CD1c-positive myeloid dendritic cell (primary cell): Measurements from ENCODE around the gene SMAD7.
A peak's percentile ranks its signal among the peaks of the same experiment; 100 is the strongest.

ENCODE experiments used
- DNase-seq: peaks from one replicate; pipeline ENCODE4 v3.0.0-alpha.2; 2016; ENCODE audit errors: extremely low spot score

The SMAD7 gene

DNA sequence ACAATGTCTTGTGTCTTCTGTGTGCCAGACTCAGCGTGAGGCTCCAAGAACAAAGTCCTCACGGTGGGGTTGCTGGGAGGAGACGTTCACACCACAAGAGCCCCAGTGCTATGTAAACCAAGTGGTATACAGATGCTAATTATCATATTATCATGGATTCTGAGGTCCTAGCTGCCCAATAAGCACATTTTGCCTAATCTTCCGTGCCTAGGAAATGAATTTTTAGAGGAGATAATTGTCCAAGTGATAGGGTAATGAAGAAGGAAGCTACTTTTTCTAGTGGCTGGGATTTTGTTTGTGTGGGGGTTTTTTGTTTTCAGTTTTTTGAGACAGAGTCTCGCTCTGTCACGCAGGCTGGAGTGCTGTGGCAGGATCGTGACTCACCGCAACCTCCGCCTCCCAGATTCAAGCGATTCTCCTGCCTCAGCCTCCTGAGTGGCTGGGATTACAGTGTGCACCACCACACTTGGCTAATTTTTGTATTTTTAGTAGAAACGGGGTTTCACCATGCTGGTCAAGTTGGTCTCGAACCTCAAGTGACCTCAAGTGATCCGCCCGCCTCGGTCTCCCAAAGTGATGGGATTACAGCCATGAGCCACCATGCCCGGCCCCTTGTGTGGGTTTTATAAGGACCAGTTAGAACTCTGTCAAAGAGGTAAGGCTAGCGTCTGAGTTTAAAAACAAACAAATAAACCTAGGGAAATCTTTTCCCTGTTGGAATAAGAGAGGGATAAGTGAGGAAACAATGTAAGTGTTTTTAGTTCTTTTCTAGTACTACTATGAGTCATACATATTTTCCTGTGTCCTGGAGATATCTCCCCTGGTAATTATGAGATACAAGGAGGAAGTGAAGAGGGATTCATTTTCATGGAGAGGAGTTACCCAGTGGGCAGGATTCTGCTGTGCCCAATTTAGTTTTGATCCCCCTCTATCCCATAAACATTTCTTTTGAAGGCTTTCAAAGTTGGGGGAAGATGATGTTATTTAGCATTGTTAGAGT, 9.5 kb upstream of the SMAD7 start:
- no peak for DNase-seq

DNA sequence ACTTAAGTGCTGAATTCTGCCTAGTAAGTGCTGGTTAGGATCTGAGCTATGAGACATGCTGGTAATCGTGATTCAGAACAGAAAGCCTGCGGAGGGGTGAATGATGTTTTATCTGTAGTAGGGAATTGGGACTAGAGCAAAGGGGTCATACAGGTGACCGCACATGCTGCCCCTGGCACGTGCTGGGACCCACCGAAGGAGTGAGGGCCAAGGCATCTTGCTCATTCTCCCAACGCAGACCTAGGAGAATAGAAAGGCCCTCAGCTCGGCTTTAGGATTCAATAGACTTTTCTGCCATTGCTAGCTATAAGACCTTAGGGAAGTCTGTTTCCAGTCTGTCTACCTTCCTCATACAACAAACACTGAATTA, 8.8 kb upstream of the SMAD7 start:
- DNase-seq = no peak

DNA sequence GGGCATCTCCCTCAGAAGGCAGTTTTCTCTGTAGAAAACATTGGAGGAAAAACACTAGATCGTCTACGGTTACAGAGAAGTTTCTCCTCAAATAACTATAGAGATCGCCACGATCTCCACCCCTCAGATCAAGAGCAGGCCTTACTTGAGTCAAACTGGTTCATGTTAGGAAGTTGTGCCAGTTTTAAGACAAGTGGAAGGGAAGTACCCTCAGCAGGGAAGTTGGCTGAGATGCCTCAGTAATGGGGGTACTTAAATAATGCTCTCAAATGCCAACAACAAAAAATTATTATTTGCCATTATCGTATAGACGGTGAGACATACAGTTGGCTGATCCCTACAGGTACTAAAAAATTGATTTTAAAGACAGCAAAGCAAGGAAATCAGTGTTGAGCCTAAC, 8.2 kb upstream of the SMAD7 start:
- no peak for DNase-seq

DNA sequence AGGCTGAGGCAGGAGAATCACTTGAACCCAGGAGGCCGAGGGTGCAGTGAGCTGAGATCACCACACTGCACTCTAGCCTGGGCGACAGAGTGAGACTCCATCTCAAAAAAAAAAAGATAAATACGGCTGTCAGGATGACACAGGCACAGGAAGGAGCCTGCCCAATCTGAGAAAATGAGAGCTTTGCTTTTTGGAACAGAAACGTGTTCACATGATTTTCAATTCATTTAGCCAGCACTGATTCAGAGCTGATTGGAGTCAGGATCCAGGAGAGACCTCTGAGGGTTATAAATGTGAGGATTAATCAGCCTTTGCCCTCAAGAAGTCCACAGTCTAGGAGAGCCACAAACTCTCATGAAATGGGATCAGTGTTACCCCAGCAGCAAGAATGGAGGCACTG, 6.9 kb upstream of the SMAD7 start:
- no peak for DNase-seq

DNA sequence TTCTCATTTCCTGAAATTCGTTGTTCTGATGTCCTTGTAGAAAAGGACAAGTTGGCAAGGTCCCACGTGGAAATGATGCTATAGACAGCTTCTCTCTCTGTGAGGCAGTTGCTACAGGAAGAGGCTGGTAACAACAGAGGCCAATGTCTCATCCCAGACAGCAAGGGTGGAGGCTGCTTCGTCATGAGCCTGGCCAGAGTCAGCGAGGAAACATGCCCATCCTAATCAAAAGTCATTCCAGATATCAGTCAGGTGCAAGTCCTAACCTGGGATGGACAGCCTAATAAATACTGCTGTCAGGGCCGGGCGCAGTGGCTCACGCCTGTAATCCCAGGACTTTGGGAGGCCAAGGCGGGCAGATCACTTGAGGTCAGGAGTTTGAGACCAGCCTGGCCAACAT, 6.4 kb upstream of the SMAD7 start:
- no peak for DNase-seq

DNA sequence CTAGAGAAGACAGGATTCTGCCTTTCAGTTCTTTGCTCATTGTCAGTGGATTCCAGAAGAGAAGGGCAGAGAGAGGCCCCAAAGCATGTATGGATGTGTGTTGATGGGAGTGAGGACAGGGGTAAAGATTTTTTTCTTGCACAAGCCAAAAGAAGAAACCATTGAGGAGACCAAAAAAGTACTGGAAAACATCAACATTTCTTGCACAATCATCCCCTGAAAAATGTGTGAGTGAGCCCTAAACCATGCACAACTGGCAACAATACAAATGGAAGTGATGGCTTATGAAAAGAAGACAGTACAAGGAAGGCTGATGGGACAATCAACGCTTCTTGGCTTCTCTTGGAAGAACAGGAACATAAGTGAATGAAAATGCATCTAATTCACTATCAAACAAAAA, 5.6 kb upstream of the SMAD7 start:
- DNase-seq = no peak

DNA sequence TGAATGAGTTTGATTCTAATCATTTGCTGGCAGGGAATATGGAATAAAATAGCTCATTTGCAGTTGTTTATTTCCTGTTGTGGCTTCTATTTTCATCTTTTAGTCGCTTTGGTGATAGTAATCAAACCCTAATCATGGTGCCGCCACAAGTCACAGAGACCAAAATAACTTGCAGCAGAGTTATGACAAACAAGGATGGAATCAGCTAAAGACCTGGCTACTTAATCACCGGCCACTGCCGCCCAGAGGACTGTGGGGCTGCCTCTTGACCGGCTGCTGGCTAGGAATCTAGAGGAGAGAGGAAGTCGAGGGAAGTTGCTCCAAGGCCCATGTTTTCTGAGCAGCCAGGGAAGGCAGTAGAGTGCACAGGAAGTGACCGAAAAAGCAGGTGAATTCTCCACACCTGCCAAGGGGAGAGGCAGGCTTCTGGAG, 5.1 kb upstream of the SMAD7 start:
- no peak for DNase-seq

DNA sequence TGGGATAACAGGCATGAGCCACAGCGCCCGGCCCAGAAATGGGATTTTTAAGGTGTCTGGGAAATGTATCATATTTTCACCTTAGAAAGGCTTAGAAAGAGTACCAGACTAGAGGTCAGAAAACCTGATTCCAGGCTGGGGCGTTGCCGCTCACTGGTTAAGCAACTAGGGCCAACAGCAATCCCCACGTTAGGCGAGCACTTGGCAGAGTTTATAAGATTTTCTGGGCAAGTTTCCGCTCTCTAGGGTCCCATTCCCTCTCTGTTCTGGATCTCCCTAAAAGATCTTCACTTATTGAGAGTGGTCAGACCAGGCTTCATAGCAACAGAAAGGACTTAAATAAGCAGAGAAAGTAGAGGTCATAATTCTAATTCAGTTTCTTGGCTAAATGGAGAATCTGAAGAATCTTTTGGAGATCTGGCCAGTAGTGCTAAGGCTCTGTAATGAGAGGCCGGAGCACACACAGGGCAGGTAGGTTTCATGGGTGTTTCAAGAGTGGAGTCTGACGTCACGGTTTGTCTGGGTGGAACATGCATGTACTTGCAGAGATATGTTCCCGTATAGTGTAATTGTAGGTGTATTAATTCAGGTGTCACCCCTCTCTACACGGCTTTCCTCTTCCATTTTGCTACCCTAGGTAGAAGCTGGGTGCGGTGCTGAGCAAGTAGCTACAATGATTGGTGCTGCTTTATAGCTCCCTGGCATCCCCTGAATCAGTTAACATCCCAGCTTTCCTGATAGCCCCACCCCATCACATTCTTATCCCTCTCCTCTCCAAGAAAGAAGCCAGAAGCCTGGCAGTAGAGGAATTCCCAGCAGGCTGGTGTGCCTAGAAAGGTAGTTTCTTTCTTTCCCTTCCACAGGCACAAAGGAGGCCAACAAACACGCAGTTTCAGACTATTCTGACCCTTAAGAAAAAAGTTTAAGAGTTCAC, 4.4 kb upstream of the SMAD7 start:
- no peak for DNase-seq

DNA sequence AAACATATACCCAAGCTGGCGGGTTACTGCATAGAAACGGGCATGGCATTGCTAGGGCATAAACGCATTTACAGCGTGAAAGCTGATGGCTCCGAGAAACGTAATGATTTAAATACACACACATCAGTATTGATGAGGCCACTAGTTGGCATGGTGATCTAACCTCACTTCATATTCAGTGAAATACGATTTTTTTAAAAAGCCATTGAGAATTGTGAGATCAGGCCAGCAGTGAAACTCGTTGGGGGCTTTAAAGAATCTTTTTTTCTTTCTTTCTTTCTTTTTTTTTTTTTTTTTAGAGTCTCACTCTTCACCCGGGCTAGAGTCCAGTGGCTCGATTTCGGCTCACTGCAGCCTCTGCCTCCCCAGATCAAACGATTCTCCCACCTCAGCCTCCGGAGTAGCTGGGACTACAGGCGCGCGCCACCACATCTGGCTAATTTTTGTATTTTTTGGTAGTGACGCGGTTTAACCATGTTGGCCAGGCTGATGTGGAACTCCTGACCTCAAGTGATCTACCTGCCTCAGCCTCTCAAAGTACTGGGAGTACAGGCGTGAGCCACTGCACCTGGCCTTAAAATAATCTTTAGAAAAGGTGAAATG, 2.4 kb upstream of the SMAD7 start:
- peak; percentile 45 for DNase-seq

DNA sequence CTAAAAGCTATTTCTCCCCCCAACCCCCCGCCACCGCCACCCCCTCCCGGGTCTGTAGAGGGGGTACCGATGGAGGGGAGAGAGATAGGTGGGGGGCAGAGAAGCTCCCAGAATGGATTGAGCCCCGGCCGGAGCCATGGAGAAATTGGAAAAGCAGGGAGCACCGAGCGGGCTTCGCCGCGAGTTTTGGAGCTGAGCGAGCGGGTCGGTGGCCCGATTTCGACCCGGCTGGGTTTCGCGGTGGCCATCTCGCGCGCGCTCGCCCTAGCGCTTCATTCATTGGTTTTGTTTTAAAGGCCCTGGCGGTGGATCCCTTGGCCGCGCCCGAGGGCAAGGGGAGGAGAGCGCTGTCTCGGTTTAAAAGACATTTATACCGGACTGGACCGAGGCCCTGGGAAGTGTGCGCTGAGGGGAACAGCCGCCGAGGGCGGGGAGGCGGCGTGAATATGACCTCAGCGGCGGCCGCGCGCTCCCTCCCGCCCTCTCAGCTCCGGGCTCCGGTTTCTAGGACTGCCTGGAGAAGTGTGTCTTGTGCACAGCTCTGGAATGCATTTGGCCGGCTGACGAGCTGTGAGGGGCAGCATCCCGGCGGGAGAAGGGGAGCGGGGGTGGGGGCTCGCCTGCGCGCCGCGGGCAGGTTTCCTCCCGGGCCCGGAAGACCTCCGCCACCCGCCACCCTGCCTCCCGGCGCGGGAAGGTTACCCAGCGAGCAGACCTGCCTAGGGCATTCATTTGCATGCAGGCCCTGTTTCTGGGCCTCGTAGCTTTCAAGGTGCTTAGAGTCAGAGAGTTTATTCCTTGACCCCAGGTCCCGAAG, 1.7 kb upstream of the SMAD7 start:
- peak; percentile 92 for DNase-seq

DNA sequence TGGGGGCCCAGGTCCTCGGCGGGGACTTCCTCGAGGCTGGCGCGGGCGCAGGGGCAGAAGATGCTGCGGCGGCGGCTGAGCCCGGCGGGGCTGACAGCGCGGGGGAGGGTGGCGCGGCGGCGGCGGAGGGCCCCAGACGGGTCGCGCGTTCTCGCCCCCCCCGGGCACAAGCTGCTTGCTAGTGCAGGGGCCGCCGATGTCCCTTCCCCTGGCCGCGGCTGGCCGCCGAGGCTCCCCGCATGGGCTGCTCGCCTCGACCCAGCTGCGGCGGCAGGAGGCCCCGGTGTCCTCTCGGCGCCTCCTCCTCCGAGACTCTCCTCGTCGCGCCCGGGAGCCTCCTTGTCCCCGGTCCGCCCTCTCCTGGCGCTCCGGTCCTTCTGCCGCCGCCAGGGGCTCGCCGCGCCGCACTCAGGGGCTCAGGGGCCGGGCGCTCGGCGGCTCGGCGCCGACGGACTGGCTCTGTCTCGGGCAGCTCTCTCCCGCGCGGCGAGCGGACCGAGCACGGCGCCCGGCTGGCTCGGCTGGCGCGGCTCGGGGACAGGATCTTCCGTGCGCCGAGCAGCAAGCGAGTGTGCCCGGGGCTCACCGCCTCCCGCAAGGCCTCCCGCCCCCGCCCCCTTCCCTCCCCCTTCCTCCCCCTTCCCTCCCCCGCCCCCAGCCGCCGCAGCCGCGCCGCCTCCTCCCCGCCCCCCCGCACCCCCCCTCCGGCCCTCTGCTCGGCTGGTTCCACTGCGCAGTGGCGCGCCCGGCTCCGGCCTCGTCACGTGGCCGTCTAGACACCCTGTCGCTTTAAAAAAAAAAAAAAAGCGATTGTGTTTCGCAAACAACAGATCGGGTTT, 902 bp upstream of the SMAD7 start:
- DNase-seq = peak; percentile 92

DNA sequence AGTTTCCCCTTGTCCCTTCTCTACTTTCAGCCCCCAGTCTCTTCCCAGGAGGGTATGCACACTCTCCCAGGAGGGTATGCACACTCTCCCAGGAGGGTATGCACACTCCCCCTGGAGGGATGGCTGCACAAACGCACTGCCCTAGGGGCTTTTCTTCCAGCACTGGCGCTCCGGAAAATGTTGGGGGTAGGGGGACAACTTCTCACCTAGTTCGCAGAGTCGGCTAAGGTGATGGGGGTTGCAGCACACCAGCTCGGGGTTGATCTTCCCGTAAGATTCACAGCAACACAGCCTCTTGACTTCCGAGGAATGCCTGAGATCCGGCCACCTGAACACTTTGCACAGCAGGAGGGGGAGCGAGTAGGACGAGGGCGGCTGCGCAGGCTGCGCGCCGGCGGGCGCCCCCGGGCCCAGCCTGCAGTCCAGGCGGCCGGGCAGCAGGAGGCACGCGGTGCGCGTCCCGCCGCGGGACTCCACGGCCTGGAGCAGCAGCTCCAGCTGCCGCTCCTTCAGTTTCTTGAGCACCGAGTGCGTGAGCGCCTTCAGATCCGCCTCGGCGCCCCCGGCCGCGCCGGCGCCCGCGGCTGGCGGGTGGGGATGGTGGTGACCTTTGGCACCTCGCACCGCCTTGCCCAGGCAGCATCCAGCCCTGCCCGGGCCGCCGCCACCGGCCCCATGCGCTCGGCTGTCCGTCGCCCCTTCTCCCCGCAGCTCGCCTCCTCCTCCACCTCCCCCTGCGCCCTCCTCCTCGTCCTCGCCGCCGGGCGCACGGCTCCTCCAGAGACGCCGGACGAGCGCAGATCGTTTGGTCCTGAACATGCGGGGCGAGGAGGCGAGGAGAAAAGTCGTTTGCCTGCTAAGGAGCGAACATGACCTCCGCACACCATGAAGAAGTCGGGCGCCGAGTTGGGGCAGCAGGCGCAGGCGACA, 894 bp downstream of the SMAD7 start:
- DNase-seq = peak; percentile 52

DNA sequence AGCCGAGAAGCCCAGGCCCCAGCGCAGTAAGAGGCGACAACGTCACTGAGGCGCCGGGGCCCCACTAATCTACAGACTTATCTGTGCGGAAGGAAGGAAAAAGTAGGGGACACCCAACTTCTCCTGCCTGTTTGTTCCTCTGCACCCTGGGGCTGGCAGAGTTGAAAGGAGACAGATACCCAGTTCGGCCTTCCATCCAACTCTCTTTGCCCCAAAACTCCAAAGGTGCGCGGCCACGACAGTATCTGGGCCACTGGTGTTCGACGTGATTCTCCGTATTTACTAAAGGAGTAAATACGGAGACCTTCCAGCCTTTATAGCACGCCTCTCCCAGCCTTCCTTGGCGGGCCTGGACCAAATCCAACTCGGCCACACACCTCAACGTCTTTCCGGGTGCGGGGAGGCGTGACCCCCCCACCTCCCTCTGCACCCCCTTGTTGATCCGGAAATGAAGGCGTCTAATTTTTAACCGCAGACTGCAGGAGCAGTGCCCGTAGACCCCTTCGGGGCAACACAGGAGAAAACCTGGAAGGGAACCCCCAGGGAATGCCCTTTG, 1.6 kb downstream of the SMAD7 start:
- DNase-seq = peak; percentile 40

DNA sequence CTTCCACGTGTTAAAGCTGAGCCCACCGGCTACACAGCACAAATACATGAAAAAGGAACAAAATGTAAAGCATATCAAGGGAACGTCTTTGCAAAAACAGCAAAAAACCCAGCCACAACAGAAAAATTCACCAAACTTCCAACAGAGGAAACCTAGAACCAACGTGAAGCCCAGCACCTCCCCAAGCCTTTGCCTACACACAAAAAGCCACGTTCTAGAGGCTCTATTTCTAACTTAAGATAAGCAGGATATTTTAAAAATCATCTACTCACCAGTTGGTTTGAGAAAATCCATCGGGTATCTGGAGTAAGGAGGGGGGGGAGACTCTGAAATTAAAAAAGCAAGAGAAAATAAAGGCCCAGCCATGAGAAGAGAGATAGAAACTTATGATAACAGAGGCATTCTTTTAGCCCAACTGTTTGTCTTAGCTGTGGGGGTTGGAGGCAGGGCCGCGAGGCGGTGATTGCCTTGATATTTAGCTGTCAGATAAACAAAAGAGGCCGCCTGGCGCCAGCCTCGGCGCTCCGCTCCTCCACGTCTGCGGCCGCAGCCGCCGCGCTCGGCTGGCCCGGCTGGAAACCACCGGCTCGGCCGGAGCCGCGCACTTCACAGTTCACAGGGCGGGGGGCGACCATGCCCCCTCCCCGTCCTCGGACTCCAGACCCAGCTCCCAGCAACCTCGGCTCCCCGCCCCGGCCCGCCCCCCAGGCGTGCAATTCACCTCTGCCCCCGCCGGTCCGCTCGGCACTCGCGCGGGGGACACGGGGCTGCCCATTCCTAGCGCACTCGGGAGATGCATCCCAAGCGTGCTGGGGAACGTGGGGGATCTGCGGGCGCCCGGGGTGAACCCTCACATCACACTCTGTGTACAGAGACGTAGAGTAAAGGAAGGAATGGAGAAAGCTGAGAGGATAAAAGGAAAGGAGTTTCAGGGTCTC, 2.4 kb downstream of the SMAD7 start:
- DNase-seq = peak; percentile 40

DNA sequence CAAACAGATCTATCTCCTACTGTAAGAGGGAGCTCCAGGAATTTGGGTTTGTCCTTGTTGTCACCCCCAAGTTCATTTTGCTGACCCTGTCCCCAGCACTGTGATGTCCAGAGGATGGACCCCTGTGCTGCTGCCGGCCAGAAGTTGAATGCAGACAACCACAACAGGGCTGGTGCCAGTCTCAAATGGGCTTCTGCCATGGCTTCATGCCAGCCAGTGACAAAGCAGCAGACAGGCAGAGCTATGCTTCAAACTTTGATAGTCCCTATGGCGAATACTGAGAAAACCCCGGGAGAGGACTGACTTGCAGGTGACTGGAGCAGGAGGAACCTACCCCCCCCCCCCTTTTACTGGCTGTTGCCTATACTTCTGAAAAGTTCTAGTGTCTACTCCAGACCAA, 3.2 kb downstream of the SMAD7 start:
- DNase-seq = no peak

DNA sequence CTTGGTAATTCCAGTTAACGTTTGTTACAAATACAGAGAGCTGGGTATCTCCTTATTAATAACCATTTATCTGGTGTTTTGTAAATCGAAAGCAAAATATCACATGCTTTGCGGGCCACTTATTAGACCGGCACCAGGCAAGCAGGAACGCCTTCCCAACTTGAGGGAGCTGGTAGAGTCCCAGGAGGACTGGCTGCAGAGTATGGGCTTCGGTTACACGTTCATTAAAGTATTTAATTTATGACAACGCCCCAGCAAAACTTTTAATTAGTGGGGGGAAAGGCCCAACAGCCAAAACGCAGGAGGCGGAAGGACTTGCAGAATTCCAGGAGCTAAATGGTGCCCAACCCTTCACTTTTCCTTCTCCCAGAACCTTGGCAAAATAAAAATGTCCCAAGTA, 3.7 kb downstream of the SMAD7 start:
- no peak for DNase-seq

DNA sequence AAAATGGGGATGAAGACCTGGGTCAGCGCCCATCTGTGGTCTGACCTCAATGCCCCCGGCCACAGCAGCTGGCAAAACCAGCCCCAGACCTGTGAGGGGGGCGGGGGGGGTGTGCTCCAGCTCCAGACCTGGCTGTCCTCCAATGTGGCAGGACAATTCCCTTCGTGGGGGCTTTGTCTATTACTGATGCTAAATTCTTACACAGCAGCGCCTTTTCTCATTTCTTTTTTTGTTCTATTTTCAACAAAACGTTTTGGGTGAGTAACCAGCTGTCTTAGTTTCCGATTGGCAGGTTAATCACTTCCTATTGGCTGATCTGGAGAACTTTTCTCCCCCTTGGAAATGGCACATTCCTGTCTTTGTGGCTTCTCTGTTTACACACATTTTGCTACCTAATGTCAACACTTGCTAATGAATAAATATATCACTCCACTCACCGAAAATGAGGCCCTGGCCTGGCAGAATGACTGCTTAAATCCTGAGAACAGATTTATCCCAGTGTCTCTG, 4.4 kb downstream of the SMAD7 start:
- DNase-seq = no peak

DNA sequence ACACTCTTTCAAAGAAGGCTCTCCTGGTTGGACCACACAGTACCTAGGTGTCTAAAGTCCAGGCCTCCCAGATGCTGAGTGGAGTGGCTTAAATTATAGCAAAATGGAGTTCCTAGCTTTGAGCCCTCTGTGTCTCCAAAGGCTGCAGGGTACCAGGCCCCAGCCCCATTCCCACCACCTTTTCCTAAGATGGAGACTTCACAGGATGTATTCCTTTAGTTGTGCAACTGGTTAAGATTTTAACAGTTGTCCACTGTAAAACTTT, 4.9 kb downstream of the SMAD7 start:
- DNase-seq = no peak
